Panc1 (cell line): ENCODE measurements around the gene ARL4A.

ENCODE experiments used
- POLR2AphosphoS5 ChIP-seq: IDR thresholded peaks from 2 replicates; pipeline ENCODE4 v1.6.1; 2012; ENCODE audit warnings: mild to moderate bottlenecking, low read depth, low read length, moderate library complexity
- SIN3A ChIP-seq: IDR thresholded peaks from 2 replicates; pipeline ENCODE4 v1.6.1; 2012; ENCODE audit warnings: low read depth, mild to moderate bottlenecking, low read length, moderate library complexity, borderline replicate concordance; ENCODE audit not compliant: insufficient read depth
- TCF7L2 ChIP-seq: IDR thresholded peaks from 2 replicates; pipeline ENCODE4 v1.6.1; 2011; ENCODE audit warnings: mild to moderate bottlenecking, low read depth, low read length, inconsistent platforms
- TF ChIP-seq, protein P1 (sequence below): fragments of 450-650 bp; IDR thresholded peaks from 2 replicates; pipeline ENCODE4 v1.5.1; 2017; ENCODE audit warnings: mild to moderate bottlenecking
- TF ChIP-seq, protein P2 (sequence below), 2 experiments: IDR thresholded peaks; 2 replicates each; pipeline ENCODE4 v1.6.1; 2011 to 2012; ENCODE audit warnings: low read depth in 2 of 2, control low read depth in 1 of 2, low read length in 1 of 2, mild to moderate bottlenecking in 1 of 2, moderate library complexity in 1 of 2; ENCODE audit not compliant: insufficient read depth in 1 of 2

DNA sequence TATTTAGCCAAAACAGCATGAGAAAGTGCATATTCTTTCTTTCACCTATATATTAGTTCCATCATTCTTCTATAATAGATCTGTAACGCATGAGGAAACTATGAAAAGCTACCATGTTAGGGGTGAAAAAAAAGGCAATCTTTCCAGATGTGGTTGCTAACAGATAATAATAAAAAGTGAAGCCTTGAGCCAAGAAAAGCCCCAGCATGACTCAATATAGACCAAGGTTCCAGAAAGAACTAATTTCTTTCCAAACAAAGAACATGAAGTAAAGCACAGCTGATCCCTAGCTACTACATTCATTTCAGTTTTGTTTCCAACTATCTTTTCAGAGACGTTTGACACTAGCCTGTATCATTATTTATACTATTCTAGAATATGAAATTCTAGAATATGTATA, 16.4 kb downstream of the ARL4A start:
- TF ChIP-seq, protein P1, sequence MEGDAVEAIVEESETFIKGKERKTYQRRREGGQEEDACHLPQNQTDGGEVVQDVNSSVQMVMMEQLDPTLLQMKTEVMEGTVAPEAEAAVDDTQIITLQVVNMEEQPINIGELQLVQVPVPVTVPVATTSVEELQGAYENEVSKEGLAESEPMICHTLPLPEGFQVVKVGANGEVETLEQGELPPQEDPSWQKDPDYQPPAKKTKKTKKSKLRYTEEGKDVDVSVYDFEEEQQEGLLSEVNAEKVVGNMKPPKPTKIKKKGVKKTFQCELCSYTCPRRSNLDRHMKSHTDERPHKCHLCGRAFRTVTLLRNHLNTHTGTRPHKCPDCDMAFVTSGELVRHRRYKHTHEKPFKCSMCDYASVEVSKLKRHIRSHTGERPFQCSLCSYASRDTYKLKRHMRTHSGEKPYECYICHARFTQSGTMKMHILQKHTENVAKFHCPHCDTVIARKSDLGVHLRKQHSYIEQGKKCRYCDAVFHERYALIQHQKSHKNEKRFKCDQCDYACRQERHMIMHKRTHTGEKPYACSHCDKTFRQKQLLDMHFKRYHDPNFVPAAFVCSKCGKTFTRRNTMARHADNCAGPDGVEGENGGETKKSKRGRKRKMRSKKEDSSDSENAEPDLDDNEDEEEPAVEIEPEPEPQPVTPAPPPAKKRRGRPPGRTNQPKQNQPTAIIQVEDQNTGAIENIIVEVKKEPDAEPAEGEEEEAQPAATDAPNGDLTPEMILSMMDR = no peak
- TF ChIP-seq POLR2AphosphoS5 (no peak), TCF7L2 (no peak), SIN3A (no peak)
- TF ChIP-seq, protein P2, sequence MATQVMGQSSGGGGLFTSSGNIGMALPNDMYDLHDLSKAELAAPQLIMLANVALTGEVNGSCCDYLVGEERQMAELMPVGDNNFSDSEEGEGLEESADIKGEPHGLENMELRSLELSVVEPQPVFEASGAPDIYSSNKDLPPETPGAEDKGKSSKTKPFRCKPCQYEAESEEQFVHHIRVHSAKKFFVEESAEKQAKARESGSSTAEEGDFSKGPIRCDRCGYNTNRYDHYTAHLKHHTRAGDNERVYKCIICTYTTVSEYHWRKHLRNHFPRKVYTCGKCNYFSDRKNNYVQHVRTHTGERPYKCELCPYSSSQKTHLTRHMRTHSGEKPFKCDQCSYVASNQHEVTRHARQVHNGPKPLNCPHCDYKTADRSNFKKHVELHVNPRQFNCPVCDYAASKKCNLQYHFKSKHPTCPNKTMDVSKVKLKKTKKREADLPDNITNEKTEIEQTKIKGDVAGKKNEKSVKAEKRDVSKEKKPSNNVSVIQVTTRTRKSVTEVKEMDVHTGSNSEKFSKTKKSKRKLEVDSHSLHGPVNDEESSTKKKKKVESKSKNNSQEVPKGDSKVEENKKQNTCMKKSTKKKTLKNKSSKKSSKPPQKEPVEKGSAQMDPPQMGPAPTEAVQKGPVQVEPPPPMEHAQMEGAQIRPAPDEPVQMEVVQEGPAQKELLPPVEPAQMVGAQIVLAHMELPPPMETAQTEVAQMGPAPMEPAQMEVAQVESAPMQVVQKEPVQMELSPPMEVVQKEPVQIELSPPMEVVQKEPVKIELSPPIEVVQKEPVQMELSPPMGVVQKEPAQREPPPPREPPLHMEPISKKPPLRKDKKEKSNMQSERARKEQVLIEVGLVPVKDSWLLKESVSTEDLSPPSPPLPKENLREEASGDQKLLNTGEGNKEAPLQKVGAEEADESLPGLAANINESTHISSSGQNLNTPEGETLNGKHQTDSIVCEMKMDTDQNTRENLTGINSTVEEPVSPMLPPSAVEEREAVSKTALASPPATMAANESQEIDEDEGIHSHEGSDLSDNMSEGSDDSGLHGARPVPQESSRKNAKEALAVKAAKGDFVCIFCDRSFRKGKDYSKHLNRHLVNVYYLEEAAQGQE (IDR thresholded peaks at IDR 0.05; ENCODE audit: insufficient read depth in 1 of 2, low read depth in 2 of 2, low read length in 1 of 2) = no peak
